Osteoblast (primary cell): ENCODE data around the gene OTOGL. TPM values are rescaled to one million over a fixed set of nuclear protein-coding genes. Genes with fewer than 3 reads are reported as not detected.

Experiments used
- DNase-seq: peaks from one replicate; pipeline ENCODE4 v3.0.0; 2011; ENCODE audit warnings: low spot score, mixed read lengths; ENCODE audit not compliant: insufficient read length; ENCODE audit errors: missing footprints
- H2AFZ ChIP-seq: 2 replicates; pipeline ENCODE4 v1.6.0; 2011; ENCODE audit warnings: mild to moderate bottlenecking, low read length
- H3K27ac ChIP-seq: 2 replicates; pipeline ENCODE4 v1.5.1; 2011; ENCODE audit warnings: mild to moderate bottlenecking, low read depth, low read length, moderate library complexity
- H3K27me3 ChIP-seq: 2 replicates; pipeline ENCODE4 v1.6.0; 2012; ENCODE audit warnings: mild to moderate bottlenecking, control low read depth, inconsistent platforms, low read length, moderate library complexity; ENCODE audit not compliant: insufficient read depth
- H3K36me3 ChIP-seq: 2 replicates; pipeline ENCODE4 v1.5.1; 2011; ENCODE audit warnings: mild to moderate bottlenecking, low read length, control low read depth, moderate library complexity; ENCODE audit not compliant: insufficient read depth
- H3K4me1 ChIP-seq: 2 replicates; pipeline ENCODE4 v1.5.1; 2011; ENCODE audit warnings: mild to moderate bottlenecking, low read length, control low read depth, moderate library complexity; ENCODE audit not compliant: insufficient read depth
- H3K4me2 ChIP-seq: 2 replicates; pipeline ENCODE4 v1.6.0; 2011; ENCODE audit warnings: mild to moderate bottlenecking, low read length; ENCODE audit not compliant: insufficient read depth
- H3K4me3 ChIP-seq: fragments of 200-600 bp; sonication (generic); 3 replicates; pipeline ENCODE4 v1.5.1; 2012; ENCODE audit warnings: mild to moderate bottlenecking, low read length, inconsistent platforms; ENCODE audit not compliant: insufficient read depth
- H3K79me2 ChIP-seq: 2 replicates; pipeline ENCODE4 v1.6.0; 2012; ENCODE audit warnings: mild to moderate bottlenecking, low read length, control low read depth, inconsistent platforms; ENCODE audit not compliant: insufficient read depth
- H3K9me3 ChIP-seq: 2 replicates; pipeline ENCODE4 v1.5.1; 2011; ENCODE audit warnings: low read depth, low read length, control low read depth
- H4K20me1 ChIP-seq: 2 replicates; pipeline ENCODE4 v1.6.0; 2012; ENCODE audit warnings: mild to moderate bottlenecking, low read length, control low read depth; ENCODE audit not compliant: insufficient read depth
- total RNA-seq: library from RNA; depleted of rRNA; stranded (reverse); fragments of >200 nt; gene quantifications from 2 replicates; pipeline ENCODE4 v1.2.3, GENCODE V29; 2012
- TF ChIP-seq, protein P1 (sequence below): IDR thresholded peaks from 2 replicates; pipeline ENCODE4 v1.5.1; 2011; ENCODE audit warnings: mild to moderate bottlenecking, low read depth, low read length, moderate library complexity; ENCODE audit errors: extremely low read depth

Gene OTOGL
- total RNA-seq, result 0.36 and 0.59 TPM in 2 replicates

DNA sequence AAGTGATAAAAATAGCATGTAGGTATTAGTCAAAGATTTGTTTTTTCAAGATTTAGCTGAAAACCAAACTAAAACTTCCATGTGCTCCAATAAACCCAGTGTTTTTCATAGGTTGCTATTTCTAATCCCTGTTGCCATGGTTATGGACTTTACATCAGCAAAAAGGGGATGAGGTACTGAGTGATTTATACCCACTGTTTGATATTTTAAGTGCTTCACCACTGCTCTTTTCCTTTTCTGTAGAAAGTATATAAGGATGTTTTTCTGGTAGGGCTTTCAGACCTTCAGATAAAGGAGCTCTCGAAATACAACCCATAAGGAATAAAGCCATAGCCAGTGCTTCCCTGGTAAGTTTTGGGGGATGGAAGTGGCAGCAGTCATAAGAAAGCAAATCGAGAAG lies at the start of gene OTOGL:
TSS of gene OTOGL (plus strand) at position 279 of the 400 bp plus-strand sequence. CDS start 109,895 bp downstream, outside the sequence.
- Histone ChIP-seq H2AFZ (peak within 1 kb of the TSS; percentile 20), H3K27me3 (no peaks in the 10 kb centered on the region), H3K4me3 (no peak within 1 kb of the TSS), H3K27ac (no peak within 1 kb of the TSS), H3K36me3 (no peaks in the 10 kb centered on the region), H3K4me1 (no peaks in the 10 kb centered on the region), H3K4me2 (no peak within 1 kb of the TSS), H3K79me2 (no peaks in the 10 kb centered on the region), H4K20me1 (no peaks in the 10 kb centered on the region), H3K9me3 (no peaks in the 10 kb centered on the region)
- TF ChIP-seq, protein P1, sequence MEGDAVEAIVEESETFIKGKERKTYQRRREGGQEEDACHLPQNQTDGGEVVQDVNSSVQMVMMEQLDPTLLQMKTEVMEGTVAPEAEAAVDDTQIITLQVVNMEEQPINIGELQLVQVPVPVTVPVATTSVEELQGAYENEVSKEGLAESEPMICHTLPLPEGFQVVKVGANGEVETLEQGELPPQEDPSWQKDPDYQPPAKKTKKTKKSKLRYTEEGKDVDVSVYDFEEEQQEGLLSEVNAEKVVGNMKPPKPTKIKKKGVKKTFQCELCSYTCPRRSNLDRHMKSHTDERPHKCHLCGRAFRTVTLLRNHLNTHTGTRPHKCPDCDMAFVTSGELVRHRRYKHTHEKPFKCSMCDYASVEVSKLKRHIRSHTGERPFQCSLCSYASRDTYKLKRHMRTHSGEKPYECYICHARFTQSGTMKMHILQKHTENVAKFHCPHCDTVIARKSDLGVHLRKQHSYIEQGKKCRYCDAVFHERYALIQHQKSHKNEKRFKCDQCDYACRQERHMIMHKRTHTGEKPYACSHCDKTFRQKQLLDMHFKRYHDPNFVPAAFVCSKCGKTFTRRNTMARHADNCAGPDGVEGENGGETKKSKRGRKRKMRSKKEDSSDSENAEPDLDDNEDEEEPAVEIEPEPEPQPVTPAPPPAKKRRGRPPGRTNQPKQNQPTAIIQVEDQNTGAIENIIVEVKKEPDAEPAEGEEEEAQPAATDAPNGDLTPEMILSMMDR, result no peak
- peak; percentile 17 for DNase-seq

DNA sequence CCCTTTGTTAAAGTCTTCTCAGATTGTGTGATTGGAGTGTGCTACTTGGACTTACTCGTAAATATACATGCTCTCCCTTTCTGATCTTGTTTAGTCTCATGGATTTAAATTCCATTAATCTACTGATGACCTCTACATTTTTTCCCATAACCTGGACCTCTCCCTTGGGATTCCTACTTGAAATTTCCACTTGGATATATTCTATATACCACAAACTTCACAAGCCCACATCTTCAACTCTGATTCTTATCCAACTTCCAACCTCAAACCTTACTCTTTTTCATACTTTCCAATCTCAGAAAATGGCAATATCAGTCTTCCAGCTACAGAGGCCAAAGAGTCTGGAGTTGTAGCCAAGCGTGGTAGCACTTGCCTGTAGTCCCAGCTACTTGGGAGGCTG lies 49.1 kb upstream of the OTOGL start:
- Histone ChIP-seq H3K9me3 (no peaks in the 10 kb centered on the region), H2AFZ (no peak overlapping the region), H3K4me3 (no peak overlapping the region), H3K4me1 (peaks cover 24% of the 10 kb centered on the region), H3K27ac (no peak overlapping the region), H3K79me2 (no peaks in the 10 kb centered on the region), H4K20me1 (no peaks in the 10 kb centered on the region), H3K27me3 (no peaks in the 10 kb centered on the region), H3K36me3 (no peaks in the 10 kb centered on the region), H3K4me2 (no peak overlapping the region)
- DNase-seq, result no peak
- TF ChIP-seq, protein P1, result no peak

DNA sequence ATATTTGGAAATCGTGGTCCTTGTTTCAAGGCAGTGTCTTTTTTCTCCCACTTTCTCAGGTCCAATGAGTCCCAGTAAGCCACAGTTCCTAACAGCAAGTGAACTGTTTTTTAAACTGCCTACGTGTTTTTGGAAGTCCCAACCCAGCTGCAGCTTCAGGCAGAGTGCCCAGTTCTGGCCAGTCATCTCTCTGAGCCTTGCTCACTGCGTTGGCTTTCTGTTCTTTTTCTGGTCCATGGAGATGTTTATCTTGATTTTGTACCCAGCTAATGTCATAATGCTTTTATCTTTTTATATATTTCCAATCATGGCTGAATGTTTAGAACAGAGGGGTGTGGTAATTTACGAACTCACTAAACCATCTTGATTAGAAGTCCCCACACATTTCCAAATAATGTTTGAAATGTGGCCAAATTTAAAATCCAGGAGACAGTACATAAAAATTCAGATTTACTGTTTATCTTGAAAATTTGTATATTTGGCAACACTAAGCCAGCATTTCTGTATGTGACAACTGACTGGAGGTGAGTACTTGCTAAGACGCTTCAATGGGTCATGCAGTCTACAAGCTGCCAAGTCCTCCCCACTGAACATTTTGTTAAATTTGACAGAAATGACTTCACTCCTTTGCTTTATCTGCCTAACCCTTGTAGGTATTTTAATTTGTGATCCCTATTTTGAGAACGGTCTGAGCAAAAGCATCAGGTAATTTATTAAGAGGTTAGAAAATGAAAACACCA lies 46.1 kb upstream of the OTOGL start:
- H4K20me1 ChIP-seq, result no peaks in the 10 kb centered on the region
- H3K4me2 ChIP-seq, result peak overlapping the region; percentile 49
- peaks cover 14% of the 10 kb centered on the region for H3K4me1 ChIP-seq
- TF ChIP-seq, protein P1, result no peak
- no peaks in the 10 kb centered on the region for H3K36me3 ChIP-seq
- H2AFZ ChIP-seq, result peak overlapping the region; percentile 20
- H3K27ac ChIP-seq, result peak overlapping the region; percentile 58
- no peaks in the 10 kb centered on the region for H3K79me2 ChIP-seq
- peak; percentile 81 for DNase-seq
- no peaks in the 10 kb centered on the region for H3K9me3 ChIP-seq
- no peak overlapping the region for H3K4me3 ChIP-seq
- H3K27me3 ChIP-seq, result no peaks in the 10 kb centered on the region

- Histone ChIP-seq H3K27me3 (no peaks in the 10 kb centered on the region), H3K27ac (no peak overlapping the region), H3K4me2 (no peak overlapping the region), H3K4me1 (peaks cover 14% of the 10 kb centered on the region), H2AFZ (no peak overlapping the region), H3K79me2 (no peaks in the 10 kb centered on the region), H4K20me1 (no peaks in the 10 kb centered on the region), H3K9me3 (no peaks in the 10 kb centered on the region), H3K36me3 (no peaks in the 10 kb centered on the region), H3K4me3 (no peak overlapping the region)
- TF ChIP-seq, protein P1, result no peak
- DNase-seq, result no peak
These were observed 43.1 kb upstream of the OTOGL start for GRCh38 chr12:80056232-80056631.
